Measurements from ENCODE around the gene IGFN1. TPM values are rescaled to one million over a fixed set of nuclear protein-coding genes. Genes with fewer than 3 reads are reported as not detected.

Gene IGFN1
- total and polyA plus RNA-seq, 2 of the 4 experiments (the other 2 are of a cell fraction), result 0.05 TPM; not detected in 1

- peak overlapping the region; percentile 11 for H2AFZ ChIP-seq (replicated peaks; ENCODE audit: low read length, poor library complexity)
- no TSS peak for BruUV-seq (replicated peaks)
- H3K9ac ChIP-seq (ENCODE audit: low read depth, low read length), result no peak overlapping the region
- H3K4me3 ChIP-seq (ENCODE audit: insufficient read depth, low read depth, low read length), result no peak overlapping the region
- dilution Hi-C loops (cut with HindIII; ENCODE audit: low sequenced_read_pairs, unreplicated experiment), result no loop called here
- no peak overlapping the region for H4K5ac ChIP-seq (ENCODE audit: low read depth, low read length)
- H3K14ac ChIP-seq (replicated peaks; ENCODE audit: low read depth, low read length), result no peak overlapping the region
- no peak overlapping the region for H4K8ac ChIP-seq (ENCODE audit: low read depth in 2 of 2, low read length in 2 of 2)
- no peak overlapping the region for H2BK15ac ChIP-seq (ENCODE audit: low read depth, low read length)
- ChIA-PET CTCF (no interaction called here), POLR2A (ENCODE audit: unreplicated experiment) (interaction anchor here (0.7 kb wide), 1 partner anchor 97 kb away, joined by 3 read pairs; no protein-coding TSS in a partner anchor)
- H3K4me2 ChIP-seq (ENCODE audit: low read depth, low read length), result no peak overlapping the region
- H4K20me1 ChIP-seq (ENCODE audit: insufficient read depth, low read length), result no peaks in the 10 kb centered on the region
- no peak overlapping the region for H3K27ac ChIP-seq (ENCODE audit: insufficient read depth, low read length)
- 77% methylated on average over 11 of the region's 24 CpGs; no CpG with 5 or more reads in 1 of the 2 experiments for WGBS, 2 experiments (ENCODE audit: extremely low coverage in 2 of 2, insufficient read length in 1 of 2)
- no peak overlapping the region for H2BK5ac ChIP-seq (ENCODE audit: low read depth, low read length, poor library complexity, severe bottlenecking)
- no peak overlapping the region for H2BK120ac ChIP-seq (ENCODE audit: low read depth, low read length)
- H3K56ac ChIP-seq (ENCODE audit: extremely low read depth, insufficient read depth, low read length), result no peak overlapping the region
- H3K36me3 ChIP-seq (ENCODE audit: control insufficient read depth, insufficient read depth, low read length), result no peaks in the 10 kb centered on the region
- intact Hi-C loops (cut with micrococcal nuclease), result no loop called here
- H3K4ac ChIP-seq (ENCODE audit: low read depth, low read length), result no peak overlapping the region
- no peaks in the 10 kb centered on the region for H3K9me3 ChIP-seq (ENCODE audit: control insufficient read depth, insufficient read depth, low read length)
- H3K23ac ChIP-seq (ENCODE audit: low read depth, low read length), result no peak overlapping the region
- DNase-seq (no peak), ATAC-seq (ENCODE audit: low read depth) (no peak)
- H3K18ac ChIP-seq (ENCODE audit: low read depth, low read length), result no peak overlapping the region
- H2AK5ac ChIP-seq (ENCODE audit: low read depth, low read length), result no peak overlapping the region
- H4K91ac ChIP-seq (ENCODE audit: insufficient read depth, low read depth, low read length), result no peak overlapping the region
- H3K9me1 ChIP-seq (ENCODE audit: insufficient read depth, low read length), result no peaks in the 10 kb centered on the region; the same call in 1 of the 2 replicates
- peaks cover 26% of the 10 kb centered on the region for H3K27me3 ChIP-seq (ENCODE audit: control insufficient read depth, insufficient read depth, low read length)
- H3K79me1 ChIP-seq (ENCODE audit: low read depth in 1 of 2, low read length in 2 of 2), result no peaks in the 10 kb centered on the region
- H2BK20ac ChIP-seq (ENCODE audit: low read depth, low read length), result no peak overlapping the region
- TF ChIP-seq, protein P1, sequence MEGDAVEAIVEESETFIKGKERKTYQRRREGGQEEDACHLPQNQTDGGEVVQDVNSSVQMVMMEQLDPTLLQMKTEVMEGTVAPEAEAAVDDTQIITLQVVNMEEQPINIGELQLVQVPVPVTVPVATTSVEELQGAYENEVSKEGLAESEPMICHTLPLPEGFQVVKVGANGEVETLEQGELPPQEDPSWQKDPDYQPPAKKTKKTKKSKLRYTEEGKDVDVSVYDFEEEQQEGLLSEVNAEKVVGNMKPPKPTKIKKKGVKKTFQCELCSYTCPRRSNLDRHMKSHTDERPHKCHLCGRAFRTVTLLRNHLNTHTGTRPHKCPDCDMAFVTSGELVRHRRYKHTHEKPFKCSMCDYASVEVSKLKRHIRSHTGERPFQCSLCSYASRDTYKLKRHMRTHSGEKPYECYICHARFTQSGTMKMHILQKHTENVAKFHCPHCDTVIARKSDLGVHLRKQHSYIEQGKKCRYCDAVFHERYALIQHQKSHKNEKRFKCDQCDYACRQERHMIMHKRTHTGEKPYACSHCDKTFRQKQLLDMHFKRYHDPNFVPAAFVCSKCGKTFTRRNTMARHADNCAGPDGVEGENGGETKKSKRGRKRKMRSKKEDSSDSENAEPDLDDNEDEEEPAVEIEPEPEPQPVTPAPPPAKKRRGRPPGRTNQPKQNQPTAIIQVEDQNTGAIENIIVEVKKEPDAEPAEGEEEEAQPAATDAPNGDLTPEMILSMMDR (conservative IDR thresholded peaks at IDR 0.05; ENCODE audit: low read depth, low read length), result no peak
- TF ChIP-seq USF2 (IDR thresholded peaks at IDR 0.05; ENCODE audit: low read depth, low read length) (no peak), FOS (IDR thresholded peaks at IDR 0.05; ENCODE audit: low read depth, low read length) (no peak), MXI1 (IDR thresholded peaks at IDR 0.05; ENCODE audit: borderline replicate concordance, low read depth, low read length) (no peak), ELK1 (IDR thresholded peaks at IDR 0.05; ENCODE audit: borderline replicate concordance, low read depth, low read length) (no peak), RFX5 (IDR thresholded peaks at IDR 0.05; ENCODE audit: low read depth, low read length) (no peak), RCOR1 (IDR thresholded peaks at IDR 0.05; ENCODE audit: insufficient replicate concordance, low read length) (no peak), SMC3 (IDR thresholded peaks at IDR 0.05; ENCODE audit: low read depth, low read length) (no peak), POLR2A (IDR thresholded peaks at IDR 0.05; ENCODE audit: low read depth, low read length) (no peak), BHLHE40 (IDR thresholded peaks at IDR 0.05; ENCODE audit: low read depth, low read length) (no peak), NFE2L2 (IDR thresholded peaks at IDR 0.05; ENCODE audit: low read depth, low read length) (no peak), CHD1 (IDR thresholded peaks at IDR 0.05; ENCODE audit: low read depth, low read length) (no peak), MAFK (IDR thresholded peaks at IDR 0.05; ENCODE audit: low read depth, low read length) (no peak), CEBPB (IDR thresholded peaks at IDR 0.05; ENCODE audit: low read depth, low read length) (no peak), MAZ (IDR thresholded peaks at IDR 0.05; ENCODE audit: borderline replicate concordance, low read depth, low read length) (no peak)
- no peaks in the 10 kb centered on the region for H3K4me1 ChIP-seq (ENCODE audit: control insufficient read depth, insufficient read depth, low read length)
- H2AK9ac ChIP-seq (replicated peaks; ENCODE audit: low read depth, low read length, poor library complexity), result no peak overlapping the region
- in situ Hi-C loops (cut with MboI; ENCODE audit: low sequenced_read_pairs), result loop anchor here (10.0 kb wide), 1 partner anchor 142 kb away; no protein-coding TSS in a partner anchor
Observed at GRCh38 chr1:201226859-201227488, 36.4 kb downstream of the IGFN1 start.
